SKM-1 (cell line): ENCODE data around the gene CKS2.
"Not testable (repeated sequence)": the region's sequence is repeated elsewhere in the genome, so short reads cannot be mapped to it uniquely, and the experiment has no call there.

Experiments
- DNase-seq: peaks from one replicate; lab custom pipeline; 2025; ENCODE audit not compliant: unreplicated experiment; lab: John Stamatoyannopoulos, UW

Gene CKS2

GRCh38 chr9:89310475-89311345 lies at the start of gene CKS2:
Gene CKS2 (plus strand): TSS chr9:89311195. CDS start chr9:89311293, 98 bp downstream.
- peak; percentile 93 for DNase-seq

GRCh38 chr9:89273528-89274279 lies 37.3 kb upstream of the CKS2 start:
- DNase-seq, result no peak

GRCh38 chr9:89274838-89275237 lies 36.2 kb upstream of the CKS2 start:
- DNase-seq, result no peak

GRCh38 chr9:89276040-89276439 lies 35.0 kb upstream of the CKS2 start:
- not testable (repeated sequence) for DNase-seq

- no peak for DNase-seq
These were observed 34.0 kb upstream of the CKS2 start for GRCh38 chr9:89277043-89277442.

- DNase-seq, result no peak
These were observed 33.5 kb upstream of the CKS2 start for GRCh38 chr9:89277454-89277853.

GRCh38 chr9:89278551-89278950 lies 32.4 kb upstream of the CKS2 start:
- DNase-seq, result no peak

- DNase-seq, result no peak
These were observed 31.8 kb upstream of the CKS2 start for GRCh38 chr9:89278997-89279739.

- no peak for DNase-seq
These were observed 29.9 kb upstream of the CKS2 start for GRCh38 chr9:89281106-89281505.

GRCh38 chr9:89282248-89282968 lies 28.6 kb upstream of the CKS2 start:
- DNase-seq, result not testable (repeated sequence)

- no peak for DNase-seq
These were observed 26.9 kb upstream of the CKS2 start for GRCh38 chr9:89284076-89284475.

GRCh38 chr9:89291741-89292140 lies 19.3 kb upstream of the CKS2 start:
- DNase-seq, result no peak

GRCh38 chr9:89293014-89293413 lies 18.0 kb upstream of the CKS2 start:
- no peak for DNase-seq

GRCh38 chr9:89295400-89295799 lies 15.6 kb upstream of the CKS2 start:
- DNase-seq, result no peak

- DNase-seq, result not testable (repeated sequence)
These were observed 9.0 kb upstream of the CKS2 start for GRCh38 chr9:89301996-89302395.

- DNase-seq, result peak; percentile 70
These were observed 6.8 kb upstream of the CKS2 start for GRCh38 chr9:89304020-89304833.

GRCh38 chr9:89304834-89305188 lies 6.2 kb upstream of the CKS2 start:
- DNase-seq, result peak; percentile 70

GRCh38 chr9:89305868-89306267 lies 5.1 kb upstream of the CKS2 start:
- no peak for DNase-seq

GRCh38 chr9:89309166-89309565 lies 1.8 kb upstream of the CKS2 start:
- no peak for DNase-seq
